Panc1 (cell line): ENCODE data around the gene ERGIC1. TPM values are rescaled to one million over a fixed set of nuclear protein-coding genes. Genes with fewer than 3 reads are reported as not detected.

Experiments
- ATAC-seq: fragments of 200-7000 bp; cut with Tn5 transposase; 2 replicates; pipeline ENCODE4 v1.9.1; 2020; ENCODE audit warnings: mild to moderate bottlenecking, moderate library complexity
- BruUV-seq: library from RNA; stranded (reverse); fragments of 400-500 nt; replicated peaks from 2 replicates; lab custom pipeline; 2021; lab: Mats Ljungman, UMichigan
- CTCF ChIA-PET: fragments of 300-600 bp; sonication (Branson Sonifier 250); formaldehyde crosslinking; loops from one replicate; lab custom pipeline; 2022; ENCODE audit warnings: antibody characterized with exemption; lab: Charles Lee
- POLR2A ChIA-PET: fragments of 300-600 bp; sonication (Branson Sonifier 250); formaldehyde crosslinking; loops from one replicate; lab custom pipeline; 2022; ENCODE audit warnings: antibody characterized with exemption; lab: Charles Lee
- DNase-seq: peaks from one replicate; pipeline ENCODE4 v3.0.0-alpha.2; 2010; ENCODE audit warnings: low read depth, low spot score
- H3K27ac ChIP-seq: 2 replicates; pipeline ENCODE4 v1.5.1; 2011; ENCODE audit warnings: mild to moderate bottlenecking, low read length, inconsistent platforms
- H3K27me3 ChIP-seq: fragments of 200-500 bp; sonication (Bioruptor generic); 2 replicates; pipeline ENCODE4 v1.6.0; 2014; ENCODE audit warnings: low read length, inconsistent platforms; ENCODE audit not compliant: control insufficient read depth, insufficient read depth
- H3K36me3 ChIP-seq: fragments of 200-500 bp; sonication (Bioruptor generic); 2 replicates; pipeline ENCODE4 v1.5.1; 2014; ENCODE audit warnings: inconsistent platforms, mild to moderate bottlenecking, low read length, moderate library complexity; ENCODE audit not compliant: control insufficient read depth, insufficient read depth
- H3K4me1 ChIP-seq: 2 replicates; pipeline ENCODE4 v1.5.1; 2011; ENCODE audit warnings: inconsistent platforms, mild to moderate bottlenecking, low read length, moderate library complexity; ENCODE audit not compliant: control insufficient read depth, insufficient read depth
- H3K4me3 ChIP-seq, 2 experiments: 2 replicates each; pipeline ENCODE4 v1.5.1; 2011 to 2012; ENCODE audit warnings: low read depth in 2 of 2, low read length in 2 of 2, mild to moderate bottlenecking in 2 of 2, inconsistent platforms in 1 of 2, moderate library complexity in 1 of 2
- H3K9me3 ChIP-seq: fragments of 200-500 bp; sonication (Bioruptor generic); 2 replicates; pipeline ENCODE4 v1.5.1; 2014; ENCODE audit warnings: low read depth, mild to moderate bottlenecking, inconsistent platforms, low read length, moderate library complexity; ENCODE audit not compliant: control insufficient read depth, insufficient read depth
- POLR2AphosphoS5 ChIP-seq: IDR thresholded peaks from 2 replicates; pipeline ENCODE4 v1.6.1; 2012; ENCODE audit warnings: mild to moderate bottlenecking, low read depth, low read length, moderate library complexity
- SIN3A ChIP-seq: IDR thresholded peaks from 2 replicates; pipeline ENCODE4 v1.6.1; 2012; ENCODE audit warnings: low read depth, mild to moderate bottlenecking, low read length, moderate library complexity, borderline replicate concordance; ENCODE audit not compliant: insufficient read depth
- TCF7L2 ChIP-seq: IDR thresholded peaks from 2 replicates; pipeline ENCODE4 v1.6.1; 2011; ENCODE audit warnings: mild to moderate bottlenecking, low read depth, low read length, inconsistent platforms
- in situ Hi-C: cut with HindIII; loops from 2 replicates; pipeline ENCODE4 v1.10.0; 2016; ENCODE audit warnings: low sequenced_read_pairs, low pct_unique_long_range_greater_than_20kb
- intact Hi-C: fragments of 100-400 bp; cut with micrococcal nuclease; formaldehyde crosslinking; loops from one replicate; pipeline ENCODE4 v1.10.0; 2022; ENCODE audit not compliant: unreplicated experiment
- total RNA-seq: library from RNA; stranded (reverse); gene quantifications from one replicate; pipeline ENCODE4 v1.2.1, GENCODE V29; 2021; ENCODE audit not compliant: unreplicated experiment
- TF ChIP-seq, protein P1 (sequence below): fragments of 450-650 bp; IDR thresholded peaks from 2 replicates; pipeline ENCODE4 v1.5.1; 2017; ENCODE audit warnings: mild to moderate bottlenecking
- TF ChIP-seq, protein P2 (sequence below), 2 experiments: IDR thresholded peaks; 2 replicates each; pipeline ENCODE4 v1.6.1; 2011 to 2012; ENCODE audit warnings: low read depth in 2 of 2, control low read depth in 1 of 2, low read length in 1 of 2, mild to moderate bottlenecking in 1 of 2, moderate library complexity in 1 of 2; ENCODE audit not compliant: insufficient read depth in 1 of 2

ERGIC1 gene
- total RNA-seq, 1 experiment from 2014 or later: 206 TPM

DNA sequence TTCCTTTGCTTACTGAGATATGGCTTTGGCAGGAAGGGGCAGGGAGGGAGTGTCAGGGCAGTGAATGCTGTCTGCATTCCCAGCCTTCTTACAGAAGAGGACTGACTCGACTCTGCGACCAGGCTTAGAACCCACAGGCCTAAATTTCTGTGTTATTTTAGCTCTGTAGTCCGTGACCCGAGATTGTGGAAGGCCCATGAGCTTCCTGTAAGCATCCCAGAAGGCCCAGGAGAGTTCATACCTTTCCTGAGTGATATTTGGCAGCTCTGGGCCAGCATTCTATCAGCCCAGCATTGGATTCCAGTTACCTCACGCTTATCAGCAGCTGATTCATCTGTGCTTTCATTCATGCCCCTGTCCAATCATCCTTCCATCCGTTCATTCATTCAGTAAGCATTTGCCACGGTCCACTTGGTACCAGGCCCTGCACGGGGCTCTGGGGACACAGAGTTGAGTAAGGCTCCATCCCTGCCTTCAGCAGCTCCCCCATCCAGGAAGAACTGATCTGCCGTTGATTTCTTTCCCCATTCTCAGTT is 97.0 kb downstream of the ERGIC1 start:
- H3K27me3 ChIP-seq: no peaks in the 10 kb centered on the region
- H3K36me3 ChIP-seq: no peaks in the 10 kb centered on the region
- in situ Hi-C loops (no loop called here), intact Hi-C loops (loop anchor here (5.0 kb wide), 1 partner anchor 159 kb away; the partner anchor contains the start of gene DUSP1)
- ChIA-PET CTCF (interaction anchor here (0.6 to 1.4 kb wide), 6 partner anchors 22 to 224 kb away, joined by 3 to 4 read pairs (median 3); partner anchors contain the start of gene RPL26L1), POLR2A (interaction anchor here (0.8 kb wide), 1 partner anchor 96 kb away, joined by 3 read pairs; no protein-coding TSS in a partner anchor)
- peaks cover 24% of the 10 kb centered on the region for H3K4me1 ChIP-seq
- H3K4me3 ChIP-seq: no peak overlapping the region
- peak; percentile 83 for ATAC-seq
- no peaks in the 10 kb centered on the region for H3K9me3 ChIP-seq
- H3K27ac ChIP-seq: peak overlapping the region; percentile 67
- no TSS peak for BruUV-seq
- TF ChIP-seq TCF7L2 (no peak), POLR2AphosphoS5 (peak; percentile 35)
- DNase-seq: no peak

DNA sequence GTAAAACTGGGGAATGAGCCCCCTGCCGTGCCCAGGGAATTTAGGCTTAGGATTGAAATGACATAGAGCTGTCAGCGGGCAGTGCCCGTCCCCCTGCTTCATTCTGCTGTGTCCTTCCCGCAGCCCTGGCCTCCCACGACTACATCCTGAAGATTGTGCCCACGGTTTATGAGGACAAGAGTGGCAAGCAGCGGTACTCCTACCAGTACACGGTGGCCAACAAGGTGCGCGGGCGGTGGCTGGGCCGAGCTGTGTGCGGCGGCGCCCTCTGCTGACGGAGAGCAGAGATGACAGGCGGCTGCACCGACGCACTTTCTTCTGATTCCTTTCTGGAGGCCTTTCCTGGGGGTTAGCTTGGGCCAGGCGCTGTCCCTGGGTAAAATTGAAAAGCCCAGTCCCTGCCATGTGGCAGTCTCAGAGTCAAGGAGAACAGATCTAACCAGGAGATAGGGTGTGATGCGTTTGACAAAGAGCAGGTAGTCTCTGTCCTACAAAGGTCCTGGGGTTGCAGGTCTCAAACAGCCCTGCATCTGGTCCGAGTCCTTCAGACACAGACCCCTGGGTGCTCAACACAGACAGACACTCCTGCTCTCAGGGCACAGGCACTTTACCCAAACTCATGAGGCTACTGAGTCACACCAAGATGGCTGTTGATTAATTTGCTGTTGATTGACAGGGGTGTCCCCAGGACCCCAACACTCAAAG is 98.4 kb downstream of the ERGIC1 start:
- intact Hi-C loops (loop anchor here (1.0 to 5.0 kb wide), 3 partner anchors 64 to 219 kb away; partner anchors contain the start of gene DUSP1), in situ Hi-C loops (no loop called here)
- BruUV-seq: no TSS peak
- Histone ChIP-seq H3K9me3 (no peaks in the 10 kb centered on the region), H3K27ac (peak overlapping the region; percentile 36; the same call in 1 of the 2 replicates), H3K4me3 (no peak overlapping the region), H3K36me3 (no peaks in the 10 kb centered on the region), H3K27me3 (no peaks in the 10 kb centered on the region), H3K4me1 (peaks cover 19% of the 10 kb centered on the region)
- POLR2A ChIA-PET: no interaction called here
- TF ChIP-seq, protein P1, sequence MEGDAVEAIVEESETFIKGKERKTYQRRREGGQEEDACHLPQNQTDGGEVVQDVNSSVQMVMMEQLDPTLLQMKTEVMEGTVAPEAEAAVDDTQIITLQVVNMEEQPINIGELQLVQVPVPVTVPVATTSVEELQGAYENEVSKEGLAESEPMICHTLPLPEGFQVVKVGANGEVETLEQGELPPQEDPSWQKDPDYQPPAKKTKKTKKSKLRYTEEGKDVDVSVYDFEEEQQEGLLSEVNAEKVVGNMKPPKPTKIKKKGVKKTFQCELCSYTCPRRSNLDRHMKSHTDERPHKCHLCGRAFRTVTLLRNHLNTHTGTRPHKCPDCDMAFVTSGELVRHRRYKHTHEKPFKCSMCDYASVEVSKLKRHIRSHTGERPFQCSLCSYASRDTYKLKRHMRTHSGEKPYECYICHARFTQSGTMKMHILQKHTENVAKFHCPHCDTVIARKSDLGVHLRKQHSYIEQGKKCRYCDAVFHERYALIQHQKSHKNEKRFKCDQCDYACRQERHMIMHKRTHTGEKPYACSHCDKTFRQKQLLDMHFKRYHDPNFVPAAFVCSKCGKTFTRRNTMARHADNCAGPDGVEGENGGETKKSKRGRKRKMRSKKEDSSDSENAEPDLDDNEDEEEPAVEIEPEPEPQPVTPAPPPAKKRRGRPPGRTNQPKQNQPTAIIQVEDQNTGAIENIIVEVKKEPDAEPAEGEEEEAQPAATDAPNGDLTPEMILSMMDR: peak; percentile 98
- TF ChIP-seq, protein P2, sequence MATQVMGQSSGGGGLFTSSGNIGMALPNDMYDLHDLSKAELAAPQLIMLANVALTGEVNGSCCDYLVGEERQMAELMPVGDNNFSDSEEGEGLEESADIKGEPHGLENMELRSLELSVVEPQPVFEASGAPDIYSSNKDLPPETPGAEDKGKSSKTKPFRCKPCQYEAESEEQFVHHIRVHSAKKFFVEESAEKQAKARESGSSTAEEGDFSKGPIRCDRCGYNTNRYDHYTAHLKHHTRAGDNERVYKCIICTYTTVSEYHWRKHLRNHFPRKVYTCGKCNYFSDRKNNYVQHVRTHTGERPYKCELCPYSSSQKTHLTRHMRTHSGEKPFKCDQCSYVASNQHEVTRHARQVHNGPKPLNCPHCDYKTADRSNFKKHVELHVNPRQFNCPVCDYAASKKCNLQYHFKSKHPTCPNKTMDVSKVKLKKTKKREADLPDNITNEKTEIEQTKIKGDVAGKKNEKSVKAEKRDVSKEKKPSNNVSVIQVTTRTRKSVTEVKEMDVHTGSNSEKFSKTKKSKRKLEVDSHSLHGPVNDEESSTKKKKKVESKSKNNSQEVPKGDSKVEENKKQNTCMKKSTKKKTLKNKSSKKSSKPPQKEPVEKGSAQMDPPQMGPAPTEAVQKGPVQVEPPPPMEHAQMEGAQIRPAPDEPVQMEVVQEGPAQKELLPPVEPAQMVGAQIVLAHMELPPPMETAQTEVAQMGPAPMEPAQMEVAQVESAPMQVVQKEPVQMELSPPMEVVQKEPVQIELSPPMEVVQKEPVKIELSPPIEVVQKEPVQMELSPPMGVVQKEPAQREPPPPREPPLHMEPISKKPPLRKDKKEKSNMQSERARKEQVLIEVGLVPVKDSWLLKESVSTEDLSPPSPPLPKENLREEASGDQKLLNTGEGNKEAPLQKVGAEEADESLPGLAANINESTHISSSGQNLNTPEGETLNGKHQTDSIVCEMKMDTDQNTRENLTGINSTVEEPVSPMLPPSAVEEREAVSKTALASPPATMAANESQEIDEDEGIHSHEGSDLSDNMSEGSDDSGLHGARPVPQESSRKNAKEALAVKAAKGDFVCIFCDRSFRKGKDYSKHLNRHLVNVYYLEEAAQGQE (IDR thresholded peaks at IDR 0.05; ENCODE audit: insufficient read depth in 1 of 2, low read depth in 2 of 2, low read length in 1 of 2): peak in 1 of 2 experiments; percentile 58; a peak in 1 of 4 replicates
- TF ChIP-seq TCF7L2 (no peak), SIN3A (no peak)
- no peak for DNase-seq
- peak; percentile 82 for ATAC-seq
- CTCF ChIA-PET: interaction anchor here (0.6 to 2.4 kb wide), 6 partner anchors 216 to 274 kb away, joined by 3 to 14 read pairs (median 6); no protein-coding TSS in a partner anchor
